SW480 (cell line): ENCODE results near the gene PTPRK.

Experiments
- DNase-seq: peaks from one replicate; pipeline ENCODE4 v3.0.0-alpha.2; 2016; ENCODE audit warnings: low spot score

PTPRK gene

DNA sequence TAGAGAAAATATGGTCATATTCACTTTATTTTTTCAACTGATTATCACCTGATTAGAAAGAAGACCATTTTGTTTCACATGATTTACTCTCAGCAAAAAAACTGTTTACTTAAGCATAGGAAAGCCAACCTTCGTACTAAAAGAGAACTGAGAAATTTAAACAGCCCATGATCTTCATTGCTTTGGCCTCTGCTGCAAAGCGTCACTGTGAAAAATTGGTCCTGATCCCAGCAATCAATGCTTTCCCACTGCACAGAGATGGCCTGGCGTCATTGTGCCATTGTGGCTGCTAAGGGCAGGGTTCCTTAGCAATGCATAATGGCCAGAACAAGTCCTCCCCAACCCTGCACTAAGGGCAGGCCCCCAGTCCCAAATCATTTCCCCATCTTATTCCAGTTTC lies 599.6 kb downstream of the PTPRK start:
- no peak for DNase-seq
